Left cardiac atrium (tissue), 4 donors: ENCODE results near the gene MCF2L2. TPM values are rescaled to one million over a fixed set of nuclear protein-coding genes. Genes with fewer than 3 reads are reported as not detected.

Source experiments
- ATAC-seq, 2 donors: fragments of 200-7000 bp; cut with Tn5 transposase; one replicate each; pipeline ENCODE4 v1.9.1; 2020; ENCODE audit warnings: mild to moderate bottlenecking in 2 of 2, moderate library complexity in 2 of 2
- DNase-seq: peaks from one replicate; pipeline ENCODE4 v3.0.0-alpha.2; 2020
- intact Hi-C, 2 donors: fragments of 100-400 bp; cut with DNase I; formaldehyde crosslinking; loops; one replicate each; pipeline versions ENCODE4 v1.14.1 to v1.15.1; 2022 to 2023
- total RNA-seq, 2 donors: library from RNA; stranded (reverse); fragmentation: NEBNext Ultra II Directional; extraction: Animal tissue kit (Norgen Biotek cat#: 25700); gene quantifications; one replicate each; pipeline ENCODE4 v1.2.1, GENCODE V29; 2021
- donor health status: DM: no; HTN: yes; CAD: no.
- donor health status: DM: no; HTN: yes; CAD: no; lungs with severe emphysema.
- donor health status: DM: yes; HTN: yes; CAD: no.
- donor health status: Dilated cardiomyopathy.

MCF2L2 gene
- total RNA-seq, 2 donors from 2014 or later: 0.34 to 1.1 TPM

DNA sequence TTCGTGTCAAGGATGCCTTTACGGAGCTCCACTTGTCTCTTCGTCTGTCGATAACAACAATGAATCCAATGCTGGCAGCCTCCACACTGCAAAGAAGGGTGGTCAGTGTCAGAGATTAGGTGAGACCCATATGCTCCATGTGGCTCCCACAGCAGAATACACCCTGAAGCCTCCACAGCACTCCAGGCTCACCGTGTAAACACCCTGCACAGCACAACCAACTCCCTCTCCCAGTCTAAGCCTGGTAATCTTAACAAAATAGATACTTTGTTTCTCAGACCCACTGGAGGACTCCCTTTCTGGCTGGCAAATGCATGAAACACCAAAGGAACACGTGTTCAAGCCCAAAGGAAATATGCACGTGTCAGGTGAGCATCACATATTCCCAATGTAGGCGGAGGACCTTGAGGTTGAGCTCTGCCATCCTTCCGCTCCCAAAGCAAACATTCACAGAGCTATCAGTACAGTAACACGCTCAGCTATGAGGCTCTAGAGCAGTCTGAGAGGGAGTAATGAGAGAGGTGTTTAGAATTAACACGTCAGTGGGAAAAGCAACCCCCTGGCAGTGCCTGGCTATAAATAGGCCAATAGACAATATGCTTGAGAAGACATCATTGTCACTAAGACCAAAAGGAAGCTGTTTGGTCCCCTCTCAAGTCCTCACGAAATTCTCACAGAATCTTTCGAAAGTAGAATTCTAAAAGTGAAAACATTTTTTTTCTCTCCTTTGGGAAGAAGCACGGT, 86.7 kb downstream of the MCF2L2 start:
- intact Hi-C loops: no loop called here
- peak in 1 of 2 donors; percentile 53 for ATAC-seq
- DNase-seq: no peak

DNA sequence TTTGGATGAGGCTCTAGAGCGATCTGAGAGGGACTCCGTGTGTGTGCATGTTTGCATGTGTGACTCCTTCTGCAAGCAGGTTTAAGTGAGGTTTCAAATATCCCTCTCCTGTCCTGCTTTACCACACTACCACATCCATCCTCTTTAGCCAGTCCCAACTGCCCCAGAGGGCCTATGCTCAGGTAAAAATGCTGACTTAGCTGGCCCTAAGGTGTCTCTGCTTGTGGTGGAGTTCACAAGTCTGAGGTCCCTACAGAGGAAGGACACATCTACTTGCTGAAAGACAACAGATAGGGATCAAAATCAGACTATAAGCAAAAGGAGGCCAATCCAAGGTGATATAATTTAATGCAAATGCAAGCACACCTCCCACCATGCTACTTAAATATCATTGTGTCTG, 88.2 kb downstream of the MCF2L2 start:
- intact Hi-C loops: no loop called here
- DNase-seq (no peak), ATAC-seq (no peak)

DNA sequence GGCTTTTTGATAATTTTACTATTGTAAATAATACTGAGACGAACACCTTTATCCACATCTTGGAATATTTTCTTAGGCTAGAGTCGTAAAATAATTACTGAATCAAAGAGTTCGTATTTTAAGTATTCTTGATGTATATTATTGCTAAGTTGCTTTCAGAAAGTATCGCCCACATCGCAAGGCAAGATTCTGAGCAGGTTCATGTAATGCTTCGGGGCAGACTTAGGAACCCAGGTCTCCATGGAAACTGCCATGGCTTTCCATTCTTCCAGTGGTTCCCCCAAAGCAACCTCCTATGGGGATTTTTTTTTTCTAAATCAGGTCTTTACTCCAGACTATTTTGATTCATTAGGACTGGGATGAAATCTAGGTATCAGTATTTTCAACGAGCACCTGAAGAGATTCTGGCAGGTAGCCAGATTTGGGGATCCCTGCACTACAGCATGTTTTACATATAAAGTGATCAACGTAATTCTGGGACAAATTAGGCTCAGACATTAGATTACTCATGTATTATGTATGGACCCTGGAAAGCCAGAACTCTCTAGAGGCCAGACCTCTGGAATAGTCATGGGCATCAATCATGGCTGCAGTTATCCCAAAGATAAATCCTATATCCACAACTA, 88.8 kb downstream of the MCF2L2 start:
- ATAC-seq (no peak), DNase-seq (no peak)
- intact Hi-C loops: no loop called here

DNA sequence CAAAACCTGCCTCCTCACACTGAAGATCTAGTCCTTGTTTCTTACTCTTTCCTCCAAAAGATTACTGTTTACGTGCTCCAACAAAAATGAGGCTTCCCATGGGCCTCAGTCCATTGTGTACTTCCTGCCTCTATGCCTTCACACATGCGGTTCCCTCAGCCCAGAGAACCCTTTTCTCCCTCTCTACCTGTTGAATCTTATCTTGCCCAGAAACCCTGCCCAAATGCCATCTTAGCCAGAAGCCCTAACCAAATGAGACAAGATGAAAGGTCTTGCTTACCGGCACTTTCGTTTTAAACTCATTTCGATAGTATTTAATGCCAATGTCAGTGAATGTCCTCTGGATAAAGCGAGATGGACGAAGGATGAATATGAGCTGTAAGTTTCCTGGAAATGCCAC, 89.9 kb downstream of the MCF2L2 start:
- ATAC-seq (no peak), DNase-seq (no peak)
- intact Hi-C loops: no loop called here

DNA sequence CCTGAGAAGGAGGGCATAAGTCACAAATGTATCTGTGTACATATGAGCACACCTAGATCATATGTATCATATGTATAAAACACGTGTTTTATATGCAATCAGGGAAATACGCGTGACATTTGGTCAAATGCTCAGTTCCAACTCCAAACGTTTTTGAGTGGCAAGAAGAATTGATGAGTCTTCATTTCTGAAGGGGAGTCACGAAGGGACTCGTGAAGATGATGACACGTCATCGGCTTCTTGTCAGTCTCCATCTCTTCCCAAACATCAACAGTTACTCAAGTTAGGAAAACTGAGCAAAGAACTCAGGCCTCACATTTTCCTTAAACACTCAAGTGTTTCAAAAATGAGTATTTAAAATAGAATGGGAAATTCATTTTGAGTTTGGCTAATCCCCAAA, 95.9 kb downstream of the MCF2L2 start:
- DNase-seq: no peak
- intact Hi-C loops: no loop called here
- ATAC-seq: no peak

DNA sequence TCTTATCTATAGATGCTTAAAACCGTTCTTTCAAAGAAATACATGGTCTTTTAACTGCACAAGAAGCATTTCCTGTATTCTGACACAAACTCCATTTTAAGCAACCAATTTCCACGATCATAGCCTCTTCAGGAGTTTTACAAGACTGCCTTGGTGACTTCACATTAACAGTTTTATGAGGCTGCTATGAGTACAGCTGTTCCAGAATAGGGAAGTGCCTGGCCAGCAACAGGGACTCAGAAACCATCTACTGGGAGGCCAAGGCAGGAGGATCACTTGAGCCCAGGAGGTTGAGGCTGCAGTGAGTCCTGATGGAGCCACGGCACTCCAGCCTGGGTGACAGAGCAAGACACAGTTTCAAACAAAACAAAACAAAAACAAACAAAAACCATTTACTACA, 96.9 kb downstream of the MCF2L2 start:
- intact Hi-C loops: no loop called here
- DNase-seq (no peak), ATAC-seq (no peak)

DNA sequence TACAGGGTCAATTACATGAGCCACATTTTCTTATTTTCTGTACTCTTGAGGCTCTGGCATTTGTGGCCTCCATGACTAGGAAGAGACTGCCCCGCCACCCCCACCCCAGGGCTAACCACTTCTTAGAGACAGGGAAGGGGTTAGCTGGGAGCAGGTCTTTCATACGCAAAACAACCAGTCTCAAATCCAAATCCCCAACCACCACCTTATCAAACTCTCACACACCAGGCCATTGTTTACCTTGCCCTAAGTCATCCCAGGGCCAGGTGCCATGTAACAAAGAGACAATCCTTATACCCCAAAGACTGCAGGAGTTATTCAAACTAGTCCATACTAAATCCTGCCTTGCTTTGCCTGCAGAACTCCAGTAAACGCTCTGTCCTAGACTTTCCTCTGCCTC, 97.5 kb downstream of the MCF2L2 start:
- ATAC-seq: no peak
- intact Hi-C loops: no loop called here
- no peak for DNase-seq

DNA sequence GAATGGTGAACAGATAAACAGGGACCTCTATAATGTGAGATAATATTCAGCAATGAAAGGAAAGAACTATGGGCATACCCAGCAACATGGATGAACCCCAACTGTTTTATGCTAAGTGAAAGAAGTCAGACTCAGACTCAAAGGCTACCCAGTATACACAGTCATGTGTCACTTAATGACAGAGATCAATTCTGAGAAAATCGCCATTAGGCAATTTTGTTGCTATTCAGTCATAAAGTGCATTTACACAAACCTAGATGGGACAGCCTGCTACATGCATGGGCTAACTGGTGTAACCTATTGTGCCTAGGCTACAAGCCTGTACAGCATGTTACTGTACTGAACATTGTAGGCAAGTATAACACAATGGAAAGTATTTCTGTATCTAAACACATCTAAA, 98.9 kb downstream of the MCF2L2 start:
- intact Hi-C loops: no loop called here
- DNase-seq: no peak
- no peak for ATAC-seq

DNA sequence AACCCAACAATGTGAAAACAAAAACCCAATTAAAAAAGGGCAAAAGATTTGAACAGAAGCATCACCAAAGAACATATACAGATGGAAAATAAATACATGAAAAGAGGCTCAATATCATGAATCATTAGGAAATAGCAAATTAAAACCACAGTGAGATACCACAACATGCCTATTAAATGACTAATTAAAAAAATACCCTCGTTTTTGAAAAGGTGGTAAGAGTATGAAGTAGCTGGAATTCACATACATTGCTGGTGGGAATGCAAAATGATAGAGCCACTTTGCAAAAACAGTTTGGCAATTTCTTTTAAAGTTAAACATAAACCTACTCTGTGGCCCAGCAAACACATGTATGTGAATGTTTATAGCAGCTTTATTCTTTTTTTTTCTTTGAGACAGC, 99.6 kb downstream of the MCF2L2 start:
- intact Hi-C loops: no loop called here
- DNase-seq: no peak
- peak in 1 of 2 donors; percentile 35 for ATAC-seq

DNA sequence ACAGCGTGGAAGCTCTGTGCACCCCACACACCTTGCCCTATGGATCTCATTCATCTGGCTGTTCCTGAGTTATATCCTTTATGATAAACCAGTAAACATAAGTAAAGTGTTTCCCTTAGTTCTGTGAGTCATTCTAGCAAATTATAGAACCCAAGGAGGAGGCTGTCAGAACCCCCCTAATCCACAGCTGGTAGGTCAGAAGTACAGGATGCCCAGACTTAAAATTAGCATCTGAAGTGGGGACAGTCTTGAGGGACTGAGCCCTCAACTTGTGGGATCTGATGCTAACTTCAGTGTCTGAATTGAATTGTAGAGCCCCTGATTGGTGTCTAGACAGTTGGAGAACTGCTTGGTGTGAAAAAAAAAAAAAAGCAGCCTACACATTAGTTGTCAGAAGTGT, 100.3 kb downstream of the MCF2L2 start:
- DNase-seq (no peak), ATAC-seq (no peak)

DNA sequence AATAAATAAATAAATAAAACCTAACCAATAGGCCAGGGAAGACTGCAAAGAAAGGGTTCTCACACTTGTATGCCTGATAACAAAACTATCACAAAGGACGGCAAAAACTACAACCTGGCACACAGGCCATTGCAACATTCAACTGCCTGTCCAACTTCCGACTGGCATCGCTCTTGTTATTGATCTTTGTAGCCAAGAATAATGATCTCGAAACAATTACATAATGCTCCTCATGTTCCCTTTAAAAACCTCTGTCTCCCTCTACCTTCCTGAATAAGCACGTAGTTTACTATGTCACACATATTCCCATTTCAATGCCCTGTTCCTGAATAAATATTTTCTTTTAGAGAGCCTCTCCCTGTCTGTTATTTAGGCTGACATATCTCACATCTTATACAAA, 101.1 kb downstream of the MCF2L2 start:
- intact Hi-C loops: no loop called here
- DNase-seq: no peak
- no peak for ATAC-seq

More for the DNA sequence above, 100.3 kb downstream of the MCF2L2 start:
- intact Hi-C loops: no loop called here

DNA sequence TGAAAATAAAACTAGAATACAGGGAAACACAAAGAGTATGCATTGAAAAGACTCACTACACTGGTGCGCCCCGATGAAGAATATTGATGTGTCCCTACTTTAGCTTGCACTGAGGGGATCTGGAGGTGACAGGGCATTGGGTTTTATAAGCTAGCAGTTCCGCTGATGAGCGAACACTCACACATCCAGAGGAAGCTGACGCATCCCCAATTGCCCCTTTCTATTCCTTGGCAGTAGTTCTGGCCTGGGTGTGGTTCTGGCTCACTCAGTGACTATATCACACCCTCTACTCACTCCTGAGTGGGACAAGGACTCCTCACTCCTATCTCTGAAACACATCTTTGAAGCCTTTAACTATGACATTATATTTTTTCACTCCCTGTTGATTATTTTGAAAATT, 104.3 kb downstream of the MCF2L2 start:
- intact Hi-C loops: no loop called here
- DNase-seq: no peak
- ATAC-seq: no peak

DNA sequence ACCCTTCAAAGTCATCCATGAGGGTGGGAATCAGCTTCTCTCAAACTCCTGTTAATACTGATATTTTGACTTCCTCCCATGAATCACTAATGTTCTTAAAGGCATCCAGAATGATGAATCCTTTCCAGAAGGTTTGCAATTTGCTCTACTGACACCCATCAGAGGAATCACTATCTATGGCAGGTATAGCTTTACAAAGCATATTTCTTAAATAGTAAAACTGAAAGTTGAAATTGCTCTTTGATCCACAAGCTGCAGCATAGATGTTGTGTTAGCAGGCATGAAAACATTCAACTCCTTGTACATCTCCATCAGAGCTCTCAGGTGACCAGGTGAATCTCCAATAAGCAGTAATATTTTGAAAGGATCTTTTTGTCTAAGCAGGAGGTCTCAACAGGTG, 109.0 kb downstream of the MCF2L2 start:
- intact Hi-C loops: no loop called here
- ATAC-seq: no peak
- DNase-seq: no peak

DNA sequence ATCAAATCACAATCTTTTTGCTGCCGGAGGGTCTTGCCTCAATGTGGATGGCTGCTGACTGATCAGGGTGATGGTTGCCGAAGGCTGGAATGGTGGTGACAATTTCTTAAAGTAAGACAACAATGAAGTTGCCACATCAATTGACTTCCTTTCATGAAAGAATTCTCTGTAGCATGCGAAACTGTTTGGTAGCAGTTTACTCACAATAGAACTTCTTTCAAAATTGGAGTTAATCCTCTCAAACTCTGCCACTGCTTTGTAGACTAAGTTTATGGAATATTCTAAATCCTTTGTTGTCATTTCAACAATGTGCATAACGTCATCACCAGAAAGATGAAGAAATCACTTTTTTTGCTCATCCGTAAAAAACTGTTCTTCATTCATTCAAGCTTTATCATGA, 109.5 kb downstream of the MCF2L2 start:
- intact Hi-C loops: no loop called here

DNA sequence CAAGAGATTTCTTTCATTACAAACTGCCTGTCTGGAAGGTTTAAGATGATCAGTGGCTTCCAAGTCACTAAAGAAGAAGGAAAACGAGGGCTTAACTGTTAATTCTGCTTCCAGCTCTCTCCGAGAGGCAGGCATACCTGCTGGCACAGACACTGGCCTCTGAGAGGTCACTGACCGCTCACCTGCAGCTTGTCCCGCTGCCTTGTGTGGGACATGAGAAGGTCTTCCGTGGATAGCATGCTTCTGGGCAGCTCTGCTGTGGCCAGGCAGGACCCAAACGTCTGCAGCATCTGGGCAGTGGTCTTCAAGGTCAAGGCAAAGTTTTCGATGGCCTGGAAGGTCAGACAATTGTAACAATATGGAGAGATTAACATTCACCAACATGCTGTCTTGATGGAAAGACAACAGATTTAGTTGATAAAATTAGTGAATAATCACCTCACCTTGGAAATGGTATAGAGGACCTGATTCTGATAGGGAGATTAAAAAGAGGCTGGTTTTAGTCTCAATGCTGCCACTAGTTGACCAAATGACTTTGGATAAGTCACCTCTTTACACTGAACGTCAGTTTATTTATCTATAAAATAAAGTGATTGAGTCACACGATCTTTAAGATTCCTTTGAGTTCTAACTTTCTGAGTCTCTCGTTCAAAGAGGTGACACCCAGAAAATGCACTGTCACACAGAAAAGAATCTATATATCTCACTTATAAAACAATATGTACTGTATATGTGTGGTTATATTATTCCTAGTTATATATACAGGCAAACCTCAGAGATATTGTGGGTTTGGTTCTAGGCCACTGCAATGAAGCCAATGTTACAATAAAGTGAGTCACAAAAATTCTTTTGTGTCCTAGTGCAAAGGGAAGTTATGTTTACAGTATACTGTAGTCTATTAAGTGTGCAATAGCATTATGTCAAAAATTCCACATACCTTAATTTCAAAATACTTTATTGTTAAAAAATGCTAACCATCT, 110.2 kb downstream of the MCF2L2 start:
- intact Hi-C loops: no loop called here

More for the DNA sequence above, 109.5 kb downstream of the MCF2L2 start:
- DNase-seq: no peak
- ATAC-seq: no peak

DNA sequence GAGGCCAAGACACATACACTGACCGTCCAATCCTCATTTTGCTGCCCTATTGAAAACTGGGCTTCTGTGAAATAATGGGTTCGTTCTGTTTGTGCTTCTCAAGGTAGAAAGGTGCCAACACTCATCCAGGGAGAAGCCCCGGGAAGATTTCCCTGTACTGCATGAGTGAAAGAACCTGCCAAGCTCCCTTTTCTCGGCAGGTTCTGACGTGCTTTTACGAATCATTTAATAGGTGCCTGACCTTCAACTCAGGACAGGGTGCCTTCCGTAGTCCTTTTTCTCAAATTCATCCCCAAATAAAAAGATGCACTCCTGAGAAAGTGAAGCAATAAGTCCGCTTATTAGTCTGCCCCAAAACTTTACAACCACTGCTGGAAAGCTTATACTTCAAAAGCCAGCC, 111.1 kb downstream of the MCF2L2 start:
- intact Hi-C loops: no loop called here
- ATAC-seq: no peak
- no peak for DNase-seq

More for the DNA sequence above, 110.2 kb downstream of the MCF2L2 start:
- no peak for ATAC-seq
- no peak for DNase-seq

DNA sequence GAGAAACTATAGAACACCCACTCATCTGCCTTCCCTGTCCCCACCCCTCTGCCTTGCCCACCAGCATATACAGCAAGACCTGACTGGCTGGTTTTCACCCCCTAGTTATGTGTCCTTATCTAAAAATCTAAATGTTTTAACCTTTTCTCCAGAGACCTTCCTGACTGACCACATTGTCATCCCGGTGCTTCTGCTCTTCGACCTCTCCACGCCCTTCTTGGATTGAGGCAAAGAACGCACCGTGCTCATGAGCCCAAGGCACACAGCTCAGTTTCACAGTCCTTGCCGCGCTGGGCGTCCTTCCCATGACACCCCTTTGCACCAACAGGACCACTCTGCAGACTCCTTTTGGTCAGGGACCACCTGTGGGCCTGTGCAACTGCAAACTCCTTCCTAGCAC, 112.7 kb downstream of the MCF2L2 start:
- intact Hi-C loops: no loop called here
- ATAC-seq (no peak), DNase-seq (no peak)

DNA sequence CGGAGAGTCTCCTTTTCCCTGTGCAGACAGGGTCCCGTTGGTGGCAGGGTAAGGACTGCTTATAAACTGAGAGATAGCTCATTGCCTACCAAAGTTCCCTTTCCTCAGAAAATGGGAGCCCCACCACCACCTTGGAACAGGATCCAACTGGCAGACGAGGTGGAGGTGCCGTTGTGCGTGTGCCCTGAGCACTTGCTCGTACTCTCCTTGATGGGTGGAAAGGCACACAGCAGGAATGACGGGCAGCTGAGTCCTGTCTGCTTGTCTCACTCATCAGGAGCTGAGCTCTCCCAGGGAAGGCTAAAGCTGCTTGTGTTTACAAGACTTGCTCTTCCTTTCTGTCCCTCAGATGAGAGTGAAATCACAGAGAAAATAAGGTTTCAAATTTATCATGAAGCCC, 114.7 kb downstream of the MCF2L2 start:
- intact Hi-C loops: no loop called here
- no peak for DNase-seq
- ATAC-seq: no peak

DNA sequence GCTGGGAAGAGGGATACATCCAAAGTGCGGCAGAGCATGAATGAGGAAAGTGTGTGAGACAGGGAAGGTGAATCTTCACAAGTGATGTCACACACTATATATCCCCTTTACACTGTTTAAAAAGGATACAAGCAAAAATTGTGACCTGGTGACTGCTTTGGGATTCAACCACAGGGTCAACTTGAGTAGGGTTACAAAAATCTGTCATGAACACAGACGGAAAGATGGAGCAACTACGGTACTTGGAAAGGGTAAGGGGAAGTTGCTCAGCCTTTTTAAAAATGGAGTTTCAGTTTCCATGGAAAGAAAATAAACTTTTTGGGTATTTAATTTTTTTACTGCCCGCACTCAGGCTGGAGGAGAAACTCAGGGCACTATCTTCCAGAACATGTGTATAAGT, 115.1 kb downstream of the MCF2L2 start:
- intact Hi-C loops: no loop called here
- DNase-seq (no peak), ATAC-seq (no peak)

DNA sequence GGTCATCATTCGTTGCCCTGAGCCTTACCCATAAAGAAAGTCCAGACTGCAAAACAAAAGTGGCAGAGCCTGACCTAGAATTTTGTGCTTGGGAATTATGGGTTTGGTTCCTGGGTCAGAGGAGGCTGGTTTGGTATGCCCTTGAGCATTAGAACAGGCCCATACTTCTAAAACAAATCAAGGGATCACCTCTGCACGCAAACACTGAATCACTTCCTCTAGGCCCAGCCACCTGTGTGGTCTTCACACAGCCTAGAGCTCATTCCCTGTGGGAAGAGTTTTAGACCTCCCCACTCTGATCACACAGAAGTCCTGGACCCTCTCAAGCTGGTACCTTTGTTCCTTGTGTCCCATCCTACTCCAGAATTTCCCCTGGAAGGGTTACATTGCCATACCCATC, 116.0 kb downstream of the MCF2L2 start:
- DNase-seq (no peak), ATAC-seq (no peak)
- intact Hi-C loops: no loop called here
